IMR-90 (cell line): ENCODE measurements around the gene CENPM. TPM values are rescaled to one million over a fixed set of nuclear protein-coding genes. Genes with fewer than 3 reads are reported as not detected.

Experiments used
- ATAC-seq: fragments of 200-7000 bp; cut with Tn5 transposase; 2 replicates; pipeline ENCODE4 v1.9.1; 2020; ENCODE audit warnings: low read depth, mild to moderate bottlenecking, moderate library complexity
- BruUV-seq: library from RNA; stranded (reverse); fragments of 400-500 nt; replicated peaks from 2 replicates; lab custom pipeline; 2021; lab: Mats Ljungman, UMichigan
- CTCF ChIA-PET: fragments of 300-600 bp; formaldehyde crosslinking; extraction: SDS; loops from one replicate; lab custom pipeline; 2021; ENCODE audit warnings: antibody characterized with exemption; lab: Yijun Ruan, JAX
- POLR2A ChIA-PET: fragments of 300-600 bp; sonication (Branson Sonifier 250); formaldehyde crosslinking; loops from one replicate; lab custom pipeline; 2022; ENCODE audit warnings: antibody characterized with exemption; ENCODE audit not compliant: unreplicated experiment; lab: Charles Lee
- DNase-seq: peaks from one replicate; pipeline ENCODE4 v3.0.0; 2013
- H2AFZ ChIP-seq: replicated peaks from 2 replicates; pipeline ENCODE3; 2013; ENCODE audit warnings: low read length, mild to moderate bottlenecking; ENCODE audit not compliant: poor library complexity
- H2AK5ac ChIP-seq: 2 replicates; pipeline ENCODE4 v1.6.1; 2013; ENCODE audit warnings: low read depth, low read length, inconsistent platforms
- H2AK9ac ChIP-seq: replicated peaks from 2 replicates; pipeline ENCODE3; 2013; ENCODE audit warnings: mild to moderate bottlenecking, low read depth, low read length, moderate library complexity; ENCODE audit not compliant: poor library complexity
- H2BK120ac ChIP-seq: 2 replicates; pipeline ENCODE4 v1.6.1; 2013; ENCODE audit warnings: low read depth, low read length, inconsistent platforms
- H2BK15ac ChIP-seq: 3 replicates; pipeline ENCODE4 v1.6.1; 2013; ENCODE audit warnings: low read depth, low read length, inconsistent platforms
- H2BK20ac ChIP-seq: 2 replicates; pipeline ENCODE4 v1.6.1; 2013; ENCODE audit warnings: low read depth, mild to moderate bottlenecking, inconsistent platforms, low read length, moderate library complexity
- H2BK5ac ChIP-seq: 2 replicates; pipeline ENCODE4 v1.6.1; 2013; ENCODE audit warnings: mild to moderate bottlenecking, low read depth, low read length, inconsistent platforms; ENCODE audit not compliant: poor library complexity, severe bottlenecking
- H3K14ac ChIP-seq: replicated peaks from 2 replicates; pipeline ENCODE4 v1.6.1; 2013; ENCODE audit warnings: low read depth, low read length, inconsistent platforms
- H3K18ac ChIP-seq: 2 replicates; pipeline ENCODE4 v1.6.1; 2013; ENCODE audit warnings: low read depth, low read length, control low read depth
- H3K23ac ChIP-seq: 2 replicates; pipeline ENCODE4 v1.6.1; 2013; ENCODE audit warnings: low read depth, low read length, inconsistent platforms
- H3K27ac ChIP-seq: 2 replicates; pipeline ENCODE4 v1.5.1; 2013; ENCODE audit warnings: mild to moderate bottlenecking, control low read depth, low read length; ENCODE audit not compliant: insufficient read depth
- H3K27me3 ChIP-seq: 2 replicates; pipeline ENCODE4 v1.6.1; 2013; ENCODE audit warnings: low read length; ENCODE audit not compliant: control insufficient read depth, insufficient read depth
- H3K36me3 ChIP-seq: 2 replicates; pipeline ENCODE4 v1.6.1; 2013; ENCODE audit warnings: low read length, mixed read lengths; ENCODE audit not compliant: control insufficient read depth, insufficient read depth
- H3K4ac ChIP-seq: 2 replicates; pipeline ENCODE4 v1.6.1; 2013; ENCODE audit warnings: low read depth, low read length, inconsistent platforms
- H3K4me1 ChIP-seq: 2 replicates; pipeline ENCODE4 v1.6.1; 2013; ENCODE audit warnings: low read length, mixed read lengths; ENCODE audit not compliant: control insufficient read depth, insufficient read depth
- H3K4me2 ChIP-seq: 2 replicates; pipeline ENCODE4 v1.6.1; 2013; ENCODE audit warnings: low read depth, mild to moderate bottlenecking, control low read depth, low read length, moderate library complexity
- H3K4me3 ChIP-seq: 2 replicates; pipeline ENCODE4 v1.5.1; 2013; ENCODE audit warnings: low read depth, mild to moderate bottlenecking, control low read depth, low read length, moderate library complexity; ENCODE audit not compliant: insufficient read depth
- H3K56ac ChIP-seq: 2 replicates; pipeline ENCODE4 v1.6.1; 2013; ENCODE audit warnings: low read length, inconsistent platforms; ENCODE audit not compliant: insufficient read depth; ENCODE audit errors: extremely low read depth
- H3K79me1 ChIP-seq, 2 experiments: 2 replicates each; pipeline ENCODE4 v1.6.1; 2013; ENCODE audit warnings: low read length in 2 of 2, inconsistent platforms in 1 of 2, low read depth in 1 of 2
- H3K9ac ChIP-seq: 2 replicates; pipeline ENCODE4 v1.6.1; 2013; ENCODE audit warnings: low read depth, low read length, control low read depth
- H3K9me1 ChIP-seq: 2 replicates; pipeline ENCODE4 v1.6.1; 2013; ENCODE audit warnings: low read length, inconsistent platforms; ENCODE audit not compliant: insufficient read depth
- H3K9me3 ChIP-seq: 2 replicates; pipeline ENCODE4 v1.6.1; 2013; ENCODE audit warnings: low read length; ENCODE audit not compliant: control insufficient read depth, insufficient read depth
- H4K20me1 ChIP-seq: 2 replicates; pipeline ENCODE4 v1.6.1; 2013; ENCODE audit warnings: low read length, inconsistent platforms; ENCODE audit not compliant: insufficient read depth
- H4K5ac ChIP-seq: 2 replicates; pipeline ENCODE4 v1.6.1; 2013; ENCODE audit warnings: mild to moderate bottlenecking, low read depth, low read length, control low read depth
- H4K8ac ChIP-seq, 2 experiments: 2 replicates each; pipeline ENCODE4 v1.6.1; 2013; ENCODE audit warnings: low read depth in 2 of 2, low read length in 2 of 2, control low read depth in 1 of 2, inconsistent platforms in 1 of 2
- H4K91ac ChIP-seq: 2 replicates; pipeline ENCODE4 v1.6.1; 2013; ENCODE audit warnings: low read depth, low read length, inconsistent platforms; ENCODE audit not compliant: insufficient read depth
- BHLHE40 ChIP-seq: fragments of 150-350 bp; IDR thresholded peaks from 2 replicates; pipeline ENCODE4 v1.6.1; 2016; ENCODE audit warnings: mild to moderate bottlenecking, low read depth, low read length
- CEBPB ChIP-seq: IDR thresholded peaks from 2 replicates; pipeline ENCODE4 v1.6.1; 2012; ENCODE audit warnings: low read depth, low read length, improper control_type of control experiment
- CHD1 ChIP-seq: IDR thresholded peaks from 2 replicates; pipeline ENCODE4 v1.6.1; 2012; ENCODE audit warnings: low read depth, low read length, improper control_type of control experiment
- MAFK ChIP-seq: IDR thresholded peaks from 2 replicates; pipeline ENCODE4 v1.6.1; 2012; ENCODE audit warnings: low read depth, low read length, improper control_type of control experiment
- MAZ ChIP-seq: IDR thresholded peaks from 2 replicates; pipeline ENCODE4 v1.6.1; 2012; ENCODE audit warnings: low read depth, mild to moderate bottlenecking, low read length, improper control_type of control experiment, moderate library complexity, borderline replicate concordance
- NFE2L2 ChIP-seq: fragments of 150-350 bp; IDR thresholded peaks from 2 replicates; pipeline ENCODE4 v1.6.1; 2016; ENCODE audit warnings: low read depth, mild to moderate bottlenecking, low read length
- POLR2A ChIP-seq: IDR thresholded peaks from 2 replicates; pipeline ENCODE4 v1.6.1; 2012; ENCODE audit warnings: mild to moderate bottlenecking, low read depth, low read length
- RAD21 ChIP-seq: IDR thresholded peaks from 2 replicates; pipeline ENCODE4 v1.6.1; 2012; ENCODE audit warnings: low read length, improper control_type of control experiment
- RCOR1 ChIP-seq: IDR thresholded peaks from 2 replicates; pipeline ENCODE4 v1.6.1; 2012; ENCODE audit warnings: mild to moderate bottlenecking, low read length, improper control_type of control experiment; ENCODE audit not compliant: insufficient replicate concordance
- RFX5 ChIP-seq: IDR thresholded peaks from 2 replicates; pipeline ENCODE4 v1.8.0; 2012; ENCODE audit warnings: low read depth, mild to moderate bottlenecking, low read length, moderate library complexity
- SMC3 ChIP-seq: fragments of 150-350 bp; IDR thresholded peaks from 2 replicates; pipeline ENCODE4 v1.6.1; 2016; ENCODE audit warnings: low read depth, mild to moderate bottlenecking, antibody characterized with exemption, low read length, moderate library complexity
- WGBS, 2 experiments: methylation state at CpG; one replicate each; pipeline versions ENCODE4 v1.1.5 to v1.1.7; 2013; ENCODE audit warnings: missing lambda C conversion rate in 2 of 2; ENCODE audit not compliant: insufficient read length in 1 of 2; ENCODE audit errors: extremely low coverage in 2 of 2; 5-methylcytosine and 5-hydroxymethylcytosine counted together
- dilution Hi-C: fragments of 300-500 bp; cut with HindIII; formaldehyde crosslinking; loops from one replicate; pipeline ENCODE4 v1.14.3; 2018; ENCODE audit warnings: low sequenced_read_pairs; ENCODE audit not compliant: unreplicated experiment
- in situ Hi-C: fragments of 300-500 bp; cut with MboI; formaldehyde crosslinking; loops from 3 replicates; pipeline ENCODE4 v1.14.3; 2019; ENCODE audit warnings: low sequenced_read_pairs, inconsistent platforms, mixed read lengths
- intact Hi-C: fragments of 100-400 bp; cut with micrococcal nuclease; formaldehyde crosslinking; loops from 2 replicates; pipeline ENCODE4 v1.10.0; 2022
- polyA plus RNA-seq, 3 experiments: library from polyadenylated mRNA; depleted of rRNA; stranded (reverse); fragments of >200 nt; gene quantifications; 2 replicates each; pipeline ENCODE4 v1.2.3, GENCODE V29; 2012; ENCODE audit warnings: low replicate concordance in 1 of 3
- total RNA-seq: library from RNA; depleted of rRNA; stranded (reverse); fragments of >200 nt; gene quantifications from 2 replicates; pipeline ENCODE4 v1.2.3, GENCODE V29; 2012
- TF ChIP-seq, protein P1 (sequence below): fragments of 150-350 bp; IDR thresholded peaks from 2 replicates; pipeline ENCODE4 v1.6.1; 2017; ENCODE audit warnings: mild to moderate bottlenecking, antibody characterized with exemption, low read length, low read depth
- TF ChIP-seq, protein P2 (sequence below): fragments of 150-350 bp; IDR thresholded peaks from 2 replicates; pipeline ENCODE4 v1.6.1; 2016; ENCODE audit warnings: low read depth, mild to moderate bottlenecking, low read length, moderate library complexity, borderline replicate concordance

The CENPM gene
- total and polyA plus RNA-seq, 2 of the 4 experiments (the other 2 are of a cell fraction) = 18.1 to 20.1 TPM

DNA sequence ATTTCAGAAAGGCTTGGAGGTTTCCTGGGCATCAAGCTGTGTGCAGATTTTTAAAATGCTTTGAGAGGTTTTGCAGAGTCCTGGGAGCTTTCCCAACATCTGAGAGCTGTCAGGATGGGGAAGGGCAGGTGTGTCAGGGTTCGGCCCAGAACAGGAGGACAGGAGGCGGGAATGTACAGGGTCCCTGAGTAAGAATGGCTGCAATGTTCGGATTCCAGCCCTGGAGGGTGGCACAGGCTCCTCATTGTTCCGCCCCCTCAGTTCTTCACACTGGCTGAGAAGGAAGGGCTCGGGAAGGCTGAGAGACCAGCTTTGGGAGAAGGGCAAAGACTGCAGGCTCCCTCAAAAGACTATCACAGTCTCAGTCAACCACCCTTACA is 17.1 kb upstream of the CENPM start:
- no peak overlapping the region for H4K8ac ChIP-seq
- no peak overlapping the region for H3K14ac ChIP-seq
- H3K36me3 ChIP-seq = no peaks in the 10 kb centered on the region
- WGBS, 2 experiments = no CpG with 5 or more reads among the region's 5 CpGs
- H4K20me1 ChIP-seq = no peaks in the 10 kb centered on the region
- POLR2A ChIA-PET = no interaction called here
- no peak overlapping the region for H2AK9ac ChIP-seq
- DNase-seq = no peak
- no peak for ATAC-seq
- no peak overlapping the region for H2BK120ac ChIP-seq
- dilution Hi-C loops (no loop called here), intact Hi-C loops (no loop called here), in situ Hi-C loops (no loop called here)
- H3K23ac ChIP-seq = no peak overlapping the region
- H3K4me3 ChIP-seq = no peak overlapping the region
- no peaks in the 10 kb centered on the region; the same call in 1 of the 2 replicates for H3K4me1 ChIP-seq
- no peak overlapping the region for H2AFZ ChIP-seq
- no TSS peak for BruUV-seq
- H3K9me1 ChIP-seq = no peaks in the 10 kb centered on the region
- H4K91ac ChIP-seq = no peak overlapping the region
- H3K9me3 ChIP-seq = no peaks in the 10 kb centered on the region
- H2BK15ac ChIP-seq = no peak overlapping the region
- no peak for TF ChIP-seq NFE2L2
- TF ChIP-seq BHLHE40 = no peak
- TF ChIP-seq, protein P1, sequence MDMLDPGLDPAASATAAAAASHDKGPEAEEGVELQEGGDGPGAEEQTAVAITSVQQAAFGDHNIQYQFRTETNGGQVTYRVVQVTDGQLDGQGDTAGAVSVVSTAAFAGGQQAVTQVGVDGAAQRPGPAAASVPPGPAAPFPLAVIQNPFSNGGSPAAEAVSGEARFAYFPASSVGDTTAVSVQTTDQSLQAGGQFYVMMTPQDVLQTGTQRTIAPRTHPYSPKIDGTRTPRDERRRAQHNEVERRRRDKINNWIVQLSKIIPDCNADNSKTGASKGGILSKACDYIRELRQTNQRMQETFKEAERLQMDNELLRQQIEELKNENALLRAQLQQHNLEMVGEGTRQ = no peak
- TF ChIP-seq POLR2A = no peak
- no peak for TF ChIP-seq MAZ
- no peak for TF ChIP-seq MAFK
- TF ChIP-seq, protein P2, sequence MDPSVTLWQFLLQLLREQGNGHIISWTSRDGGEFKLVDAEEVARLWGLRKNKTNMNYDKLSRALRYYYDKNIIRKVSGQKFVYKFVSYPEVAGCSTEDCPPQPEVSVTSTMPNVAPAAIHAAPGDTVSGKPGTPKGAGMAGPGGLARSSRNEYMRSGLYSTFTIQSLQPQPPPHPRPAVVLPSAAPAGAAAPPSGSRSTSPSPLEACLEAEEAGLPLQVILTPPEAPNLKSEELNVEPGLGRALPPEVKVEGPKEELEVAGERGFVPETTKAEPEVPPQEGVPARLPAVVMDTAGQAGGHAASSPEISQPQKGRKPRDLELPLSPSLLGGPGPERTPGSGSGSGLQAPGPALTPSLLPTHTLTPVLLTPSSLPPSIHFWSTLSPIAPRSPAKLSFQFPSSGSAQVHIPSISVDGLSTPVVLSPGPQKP = no peak
- no peak for TF ChIP-seq CHD1
- TF ChIP-seq RFX5 = no peak
- no peak for TF ChIP-seq RCOR1
- no peak for TF ChIP-seq RAD21
- no peak for TF ChIP-seq CEBPB
- no peak for TF ChIP-seq SMC3
- no peak overlapping the region for H3K9ac ChIP-seq
- no peak overlapping the region for H3K27ac ChIP-seq
- H3K4me2 ChIP-seq = no peak overlapping the region
- no peak overlapping the region for H3K18ac ChIP-seq
- no peak overlapping the region for H3K56ac ChIP-seq
- no peak overlapping the region for H4K5ac ChIP-seq
- H3K4ac ChIP-seq = no peak overlapping the region
- no peak overlapping the region for H2BK20ac ChIP-seq
- peaks cover 8% of the 10 kb centered on the region; the same call in 1 of the 2 replicates for H3K27me3 ChIP-seq
- H2AK5ac ChIP-seq = no peak overlapping the region
- H2BK5ac ChIP-seq = no peak overlapping the region
- no peaks in the 10 kb centered on the region for H3K79me1 ChIP-seq
- CTCF ChIA-PET = no interaction called here
